Hepatocyte (in vitro differentiated cells): ENCODE results near the gene SLC35G6. TPM values are rescaled to one million over a fixed set of nuclear protein-coding genes. Genes with fewer than 3 reads are reported as not detected.

Experiments used
- DNase-seq: peaks from one replicate; pipeline ENCODE4 v3.0.0-alpha.2; 2016; ENCODE audit warnings: low spot score
- H2AFZ ChIP-seq: fragments of 200-600 bp; sonication (generic); 2 replicates; pipeline ENCODE4 v1.6.0; 2016; ENCODE audit warnings: antibody characterized with exemption, mild to moderate bottlenecking
- H3K27ac ChIP-seq: fragments of 200-600 bp; sonication (generic); 2 replicates; pipeline ENCODE4 v1.5.1; 2016; ENCODE audit warnings: mild to moderate bottlenecking
- H3K27me3 ChIP-seq: fragments of 200-600 bp; sonication (generic); 2 replicates; pipeline ENCODE4 v1.6.1; 2016
- H3K36me3 ChIP-seq: fragments of 200-600 bp; sonication (generic); replicated peaks from 2 replicates; pipeline ENCODE4 v1.5.1; 2016; ENCODE audit warnings: low read depth; ENCODE audit not compliant: insufficient read depth
- H3K4me1 ChIP-seq: fragments of 200-600 bp; sonication (generic); 2 replicates; pipeline ENCODE4 v1.5.1; 2016; ENCODE audit warnings: mild to moderate bottlenecking, moderate library complexity; ENCODE audit not compliant: insufficient read depth
- H3K4me2 ChIP-seq: fragments of 200-600 bp; sonication (generic); 2 replicates; pipeline ENCODE4 v1.6.0; 2016
- H3K4me3 ChIP-seq: fragments of 200-600 bp; sonication (generic); 2 replicates; pipeline ENCODE4 v1.5.1; 2016; ENCODE audit warnings: mild to moderate bottlenecking
- H3K79me2 ChIP-seq: fragments of 200-600 bp; sonication (generic); 2 replicates; pipeline ENCODE4 v1.6.0; 2017; ENCODE audit warnings: mild to moderate bottlenecking
- H3K9me2 ChIP-seq: fragments of 200-600 bp; sonication (generic); replicated peaks from 2 replicates; pipeline ENCODE4 v1.6.0; 2017; ENCODE audit warnings: mild to moderate bottlenecking; ENCODE audit not compliant: insufficient read depth
- H3K9me3 ChIP-seq: fragments of 200-600 bp; sonication (generic); 2 replicates; pipeline ENCODE4 v1.5.1; 2016; ENCODE audit warnings: low read depth, mild to moderate bottlenecking
- H4K20me1 ChIP-seq: fragments of 200-600 bp; sonication (generic); 2 replicates; pipeline ENCODE4 v1.6.0; 2016; ENCODE audit warnings: mild to moderate bottlenecking; ENCODE audit not compliant: insufficient read depth, poor library complexity, severe bottlenecking
- EZH2 ChIP-seq: fragments of 200-600 bp; sonication (generic); IDR thresholded peaks from 2 replicates; pipeline ENCODE4 v1.6.1; 2016; ENCODE audit warnings: antibody characterized with exemption, mild to moderate bottlenecking, borderline replicate concordance
- EZH2phosphoT487 ChIP-seq: fragments of 200-600 bp; sonication (generic); IDR thresholded peaks from one replicate; pipeline ENCODE4 v1.6.1; 2018; ENCODE audit warnings: antibody characterized with exemption, mild to moderate bottlenecking, low read depth, moderate library complexity; ENCODE audit not compliant: unreplicated experiment, severe bottlenecking
- WGBS: methylation state at CpG from one replicate; pipeline ENCODE4 v1.1.6; 2016; ENCODE audit warnings: low lambda C conversion rate; ENCODE audit errors: missing lambda C conversion rate; 5-methylcytosine and 5-hydroxymethylcytosine counted together
- polyA plus RNA-seq: library from polyadenylated mRNA; unstranded; fragments of >200 nt; fragmentation: Nextera tagmentation; extraction: Ambion mirVana; gene quantifications from 2 replicates; pipeline ENCODE4 v1.2.1, GENCODE V29; 2016
- total RNA-seq: library from RNA; depleted of rRNA; stranded (reverse); fragments of >200 nt; gene quantifications from 2 replicates; pipeline ENCODE4 v1.2.3, GENCODE V29; 2014
- TF ChIP-seq, protein P1 (sequence below): fragments of 200-600 bp; sonication (generic); IDR thresholded peaks from 2 replicates; pipeline ENCODE4 v1.5.1; 2016; ENCODE audit warnings: antibody characterized with exemption, mild to moderate bottlenecking; ENCODE audit not compliant: poor library complexity

SLC35G6 gene
- total and polyA plus RNA-seq, 2 experiments from 2014 or later = 0.30 TPM; not detected in 1

GRCh38 chr17:7495906-7496434 is 14.7 kb downstream of the SLC35G6 start:
- Histone ChIP-seq H3K27ac (no peak overlapping the region), H3K9me2 (no peaks in the 10 kb centered on the region), H3K27me3 (no peaks in the 10 kb centered on the region), H4K20me1 (peaks cover 55% of the 10 kb centered on the region), H3K4me2 (no peak overlapping the region), H3K4me3 (no peak overlapping the region), H3K36me3 (peaks cover 4% of the 10 kb centered on the region), H3K9me3 (no peaks in the 10 kb centered on the region), H2AFZ (no peak overlapping the region), H3K79me2 (peaks cover 67% of the 10 kb centered on the region), H3K4me1 (peaks cover 6% of the 10 kb centered on the region)
- TF ChIP-seq, protein P1, sequence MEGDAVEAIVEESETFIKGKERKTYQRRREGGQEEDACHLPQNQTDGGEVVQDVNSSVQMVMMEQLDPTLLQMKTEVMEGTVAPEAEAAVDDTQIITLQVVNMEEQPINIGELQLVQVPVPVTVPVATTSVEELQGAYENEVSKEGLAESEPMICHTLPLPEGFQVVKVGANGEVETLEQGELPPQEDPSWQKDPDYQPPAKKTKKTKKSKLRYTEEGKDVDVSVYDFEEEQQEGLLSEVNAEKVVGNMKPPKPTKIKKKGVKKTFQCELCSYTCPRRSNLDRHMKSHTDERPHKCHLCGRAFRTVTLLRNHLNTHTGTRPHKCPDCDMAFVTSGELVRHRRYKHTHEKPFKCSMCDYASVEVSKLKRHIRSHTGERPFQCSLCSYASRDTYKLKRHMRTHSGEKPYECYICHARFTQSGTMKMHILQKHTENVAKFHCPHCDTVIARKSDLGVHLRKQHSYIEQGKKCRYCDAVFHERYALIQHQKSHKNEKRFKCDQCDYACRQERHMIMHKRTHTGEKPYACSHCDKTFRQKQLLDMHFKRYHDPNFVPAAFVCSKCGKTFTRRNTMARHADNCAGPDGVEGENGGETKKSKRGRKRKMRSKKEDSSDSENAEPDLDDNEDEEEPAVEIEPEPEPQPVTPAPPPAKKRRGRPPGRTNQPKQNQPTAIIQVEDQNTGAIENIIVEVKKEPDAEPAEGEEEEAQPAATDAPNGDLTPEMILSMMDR = no peak
- no peak for TF ChIP-seq EZH2phosphoT487
- no peak for TF ChIP-seq EZH2
- 94% methylated on average over 12 of the region's 12 CpGs for WGBS
- DNase-seq = no peak

DNA sequence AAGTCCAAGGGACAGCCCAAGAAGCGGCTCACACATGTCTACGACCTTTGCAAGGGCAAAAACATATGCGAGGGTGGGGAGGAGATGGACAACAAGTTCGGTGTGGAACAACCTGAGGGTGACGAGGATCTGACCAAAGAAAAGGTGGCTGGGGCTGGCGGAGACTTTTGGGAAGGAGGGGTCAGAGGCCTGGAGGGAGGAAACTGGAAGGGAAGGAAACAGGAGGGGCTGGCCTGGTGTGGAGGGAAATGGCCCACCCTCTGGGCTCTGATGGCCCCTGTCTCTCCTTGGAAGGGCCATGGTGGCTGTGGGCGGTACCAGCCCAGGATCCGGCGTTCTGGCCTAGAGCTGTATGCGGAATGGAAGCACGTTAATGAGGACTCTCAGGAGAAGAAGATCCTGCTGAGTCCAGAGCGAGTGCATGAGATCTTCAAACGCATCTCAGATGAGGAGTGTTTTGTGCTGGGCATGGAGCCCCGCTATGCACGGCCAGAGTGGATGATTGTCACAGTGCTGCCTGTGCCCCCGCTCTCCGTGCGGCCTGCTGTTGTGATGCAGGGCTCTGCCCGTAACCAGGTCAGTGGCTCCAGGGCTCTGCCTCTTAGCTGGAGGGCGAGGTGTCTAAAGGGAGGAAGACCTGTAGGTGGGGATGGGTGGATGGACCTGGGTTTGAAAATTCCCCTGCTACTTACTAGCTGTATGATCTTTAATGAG is 15.4 kb downstream of the SLC35G6 start:
- Histone ChIP-seq H3K79me2 (peaks cover 60% of the 10 kb centered on the region), H4K20me1 (peaks cover 49% of the 10 kb centered on the region), H3K4me1 (peaks cover 6% of the 10 kb centered on the region), H3K9me3 (no peaks in the 10 kb centered on the region), H3K4me3 (no peak overlapping the region), H3K27ac (no peak overlapping the region), H3K9me2 (no peaks in the 10 kb centered on the region), H3K27me3 (no peaks in the 10 kb centered on the region), H3K4me2 (no peak overlapping the region), H3K36me3 (peaks cover 4% of the 10 kb centered on the region), H2AFZ (no peak overlapping the region)
- DNase-seq = no peak
- WGBS = 97% methylated on average over 20 of the region's 20 CpGs
- TF ChIP-seq EZH2phosphoT487 (no peak), EZH2 (no peak)
- TF ChIP-seq, protein P1 = no peak

DNA sequence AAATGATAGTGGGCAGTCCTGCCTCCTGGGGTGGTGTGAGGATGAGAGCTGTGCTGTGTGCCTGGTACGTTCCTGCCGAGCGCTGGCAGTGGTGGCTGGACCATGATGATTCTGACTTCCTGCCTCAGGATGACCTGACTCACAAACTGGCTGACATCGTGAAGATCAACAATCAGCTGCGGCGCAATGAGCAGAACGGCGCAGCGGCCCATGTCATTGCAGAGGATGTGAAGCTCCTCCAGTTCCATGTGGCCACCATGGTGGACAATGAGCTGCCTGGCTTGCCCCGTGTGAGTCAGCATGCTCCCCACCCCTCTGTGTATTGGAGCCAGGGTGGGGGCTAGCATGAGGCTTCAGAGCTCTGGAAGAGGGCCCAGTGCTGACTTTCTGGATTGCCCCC is 16.0 kb downstream of the SLC35G6 start:
- 97% methylated on average over 8 of the region's 10 CpGs for WGBS
- peaks cover 43% of the 10 kb centered on the region for H4K20me1 ChIP-seq
- no peak overlapping the region for H3K4me3 ChIP-seq
- TF ChIP-seq EZH2 (no peak), EZH2phosphoT487 (no peak)
- TF ChIP-seq, protein P1 = no peak
- H3K9me3 ChIP-seq = no peaks in the 10 kb centered on the region
- no peaks in the 10 kb centered on the region for H3K9me2 ChIP-seq
- H3K27me3 ChIP-seq = no peaks in the 10 kb centered on the region
- DNase-seq = no peak
- no peak overlapping the region for H3K27ac ChIP-seq
- H3K4me2 ChIP-seq = no peak overlapping the region
- H3K36me3 ChIP-seq = peaks cover 4% of the 10 kb centered on the region
- H3K79me2 ChIP-seq = peaks cover 54% of the 10 kb centered on the region
- no peaks in the 10 kb centered on the region for H3K4me1 ChIP-seq
- no peak overlapping the region for H2AFZ ChIP-seq
